ENCODE data around the gene METTL27. TPM values are rescaled to one million over a fixed set of nuclear protein-coding genes. Genes with fewer than 3 reads are reported as not detected.
"Not testable (repeated sequence)": the region's sequence is repeated elsewhere in the genome, so short reads cannot be mapped to it uniquely, and the experiment has no call there.

The METTL27 gene
- total RNA-seq, 4 donors from 2014 or later: 0.34 to 4.4 TPM; not detected in 2

GRCh38 chr7:73799282-73800141, 42.8 kb downstream of the METTL27 start:
- Histone ChIP-seq H3K9me3 (no peaks in the 10 kb centered on the region), H3K4me3 (no peak overlapping the region), H3K27ac (no peak overlapping the region), H3K36me3 (no peaks in the 10 kb centered on the region), H3K4me1 (no peaks in the 10 kb centered on the region), H3K27me3 (peaks cover 0 to 8% (median 0%) of the 10 kb centered on the region in 4 donors)
- DNase-seq: no peak
- TF ChIP-seq POLR2A (IDR thresholded peaks at IDR 0.05) (no peak), CTCF (IDR thresholded peaks at IDR 0.05) (no peak)
- intact Hi-C loops (cut with DNase I): no loop called here
- WGBS, 2 donors: 52% methylated on average over 10 of the region's 10 CpGs

GRCh38 chr7:73797176-73797575, 45.1 kb downstream of the METTL27 start:
- H3K4me3 ChIP-seq; intact Hi-C loops (cut with DNase I); H3K27me3 ChIP-seq; DNase-seq; H3K9me3 ChIP-seq; H3K27ac ChIP-seq; H3K4me1 ChIP-seq; H3K36me3 ChIP-seq: not testable (repeated sequence)
- no CpG with 5 or more reads among the region's 34 CpGs for WGBS, 2 donors

GRCh38 chr7:73796656-73797055, 45.7 kb downstream of the METTL27 start:
- H3K36me3 ChIP-seq; H3K4me1 ChIP-seq; H3K27ac ChIP-seq; H3K27me3 ChIP-seq; H3K9me3 ChIP-seq; H3K4me3 ChIP-seq; DNase-seq; intact Hi-C loops (cut with DNase I): not testable (repeated sequence)
- WGBS, 2 donors: 85% methylated on average over 5 of the region's 6 CpGs; no CpG with 5 or more reads in 1 of the 2 donors

GRCh38 chr7:73795188-73795587, 47.1 kb downstream of the METTL27 start:
- H3K9me3 ChIP-seq; H3K27ac ChIP-seq; DNase-seq; intact Hi-C loops (cut with DNase I); H3K36me3 ChIP-seq; H3K4me3 ChIP-seq; H3K27me3 ChIP-seq; H3K4me1 ChIP-seq: not testable (repeated sequence)

- H3K4me1 ChIP-seq; H3K36me3 ChIP-seq; H3K9me3 ChIP-seq; DNase-seq; H3K4me3 ChIP-seq; H3K27ac ChIP-seq; H3K27me3 ChIP-seq; intact Hi-C loops (cut with DNase I): not testable (repeated sequence)
- 83 to 84% methylated on average over 7 of the region's 7 CpGs for WGBS, 2 donors
Measured at GRCh38 chr7:73791170-73791690, 51.1 kb downstream of the METTL27 start.

GRCh38 chr7:73789051-73789450, 53.3 kb downstream of the METTL27 start:
- peaks cover 0 to 8% (median 0%) of the 10 kb centered on the region in 3 donors for H3K4me1 ChIP-seq
- 77% methylated on average over 4 of the region's 4 CpGs for WGBS, 2 donors
- no peak for DNase-seq
- no peak overlapping the region for H3K4me3 ChIP-seq
- no peaks in the 10 kb centered on the region for H3K36me3 ChIP-seq
- H3K27ac ChIP-seq: no peak overlapping the region
- intact Hi-C loops (cut with DNase I): no loop called here
- H3K9me3 ChIP-seq: no peaks in the 10 kb centered on the region
- TF ChIP-seq CTCF (IDR thresholded peaks at IDR 0.05): no peak
- no peak for TF ChIP-seq POLR2A (IDR thresholded peaks at IDR 0.05)
- H3K27me3 ChIP-seq: no peaks in the 10 kb centered on the region

- H3K4me3 ChIP-seq; intact Hi-C loops (cut with DNase I); H3K9me3 ChIP-seq; H3K27me3 ChIP-seq; H3K4me1 ChIP-seq; DNase-seq; H3K27ac ChIP-seq; H3K36me3 ChIP-seq: not testable (repeated sequence)
- 71 to 80% methylated on average over 1 of the region's 1 CpG for WGBS, 2 donors
Measured at GRCh38 chr7:73787786-73788048, 54.6 kb downstream of the METTL27 start.

GRCh38 chr7:73786588-73786987, 55.7 kb downstream of the METTL27 start:
- Histone ChIP-seq H3K27me3 (no peaks in the 10 kb centered on the region), H3K4me3 (no peak overlapping the region), H3K27ac (no peak overlapping the region), H3K36me3 (no peaks in the 10 kb centered on the region), H3K9me3 (no peaks in the 10 kb centered on the region), H3K4me1 (no peaks in the 10 kb centered on the region)
- TF ChIP-seq POLR2A (IDR thresholded peaks at IDR 0.05) (no peak), CTCF (IDR thresholded peaks at IDR 0.05) (no peak)
- intact Hi-C loops (cut with DNase I): no loop called here
- 82 to 94% methylated on average over 1 of the region's 1 CpG for WGBS, 2 donors
- no peak for DNase-seq

Measured in esophagus squamous epithelium (tissue), 5 donors.